ENCODE results near the gene SLC11A1.

GRCh38 chr2:218389333-218390150, 7.5 kb downstream of the SLC11A1 start:
- TF ChIP-seq, protein P1, sequence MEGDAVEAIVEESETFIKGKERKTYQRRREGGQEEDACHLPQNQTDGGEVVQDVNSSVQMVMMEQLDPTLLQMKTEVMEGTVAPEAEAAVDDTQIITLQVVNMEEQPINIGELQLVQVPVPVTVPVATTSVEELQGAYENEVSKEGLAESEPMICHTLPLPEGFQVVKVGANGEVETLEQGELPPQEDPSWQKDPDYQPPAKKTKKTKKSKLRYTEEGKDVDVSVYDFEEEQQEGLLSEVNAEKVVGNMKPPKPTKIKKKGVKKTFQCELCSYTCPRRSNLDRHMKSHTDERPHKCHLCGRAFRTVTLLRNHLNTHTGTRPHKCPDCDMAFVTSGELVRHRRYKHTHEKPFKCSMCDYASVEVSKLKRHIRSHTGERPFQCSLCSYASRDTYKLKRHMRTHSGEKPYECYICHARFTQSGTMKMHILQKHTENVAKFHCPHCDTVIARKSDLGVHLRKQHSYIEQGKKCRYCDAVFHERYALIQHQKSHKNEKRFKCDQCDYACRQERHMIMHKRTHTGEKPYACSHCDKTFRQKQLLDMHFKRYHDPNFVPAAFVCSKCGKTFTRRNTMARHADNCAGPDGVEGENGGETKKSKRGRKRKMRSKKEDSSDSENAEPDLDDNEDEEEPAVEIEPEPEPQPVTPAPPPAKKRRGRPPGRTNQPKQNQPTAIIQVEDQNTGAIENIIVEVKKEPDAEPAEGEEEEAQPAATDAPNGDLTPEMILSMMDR (IDR thresholded peaks at IDR 0.05) = no peak
- TF ChIP-seq POLR2A (IDR thresholded peaks at IDR 0.05) = no peak

All from lower leg skin (tissue), 3 donors.